ENCODE results near the gene OR2B2. TPM values are rescaled to one million over a fixed set of nuclear protein-coding genes. Genes with fewer than 3 reads are reported as not detected.
A peak's percentile ranks its signal among the peaks of the same experiment; 100 is the strongest.

Gene OR2B2
- total and polyA plus RNA-seq, 2 of the 4 experiments (the other 2 are of a cell fraction), result not detected

DNA sequence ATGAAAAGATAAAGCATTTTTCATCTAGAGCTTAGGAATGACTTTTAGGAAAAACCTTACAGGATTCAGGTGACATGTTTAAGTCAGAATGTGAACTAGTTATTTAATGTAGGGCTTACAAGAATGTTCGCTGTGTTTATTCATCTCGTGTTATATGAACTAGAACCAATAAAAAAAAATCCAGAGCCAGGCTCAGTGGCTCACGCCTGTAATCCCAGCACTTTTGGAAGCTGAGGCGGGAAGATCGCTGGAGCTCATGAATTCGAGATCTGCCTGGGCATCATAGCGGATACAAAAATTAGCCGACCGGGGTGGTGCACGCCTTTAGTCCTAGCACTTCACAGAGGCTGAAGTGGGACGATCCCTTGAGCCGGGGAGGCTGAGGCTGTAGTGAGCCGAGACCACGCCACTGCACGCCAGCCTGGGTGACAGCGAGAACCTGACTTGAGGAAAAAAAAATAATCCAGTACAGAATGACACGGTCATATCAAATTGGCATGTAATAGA is 46.3 kb downstream of the OR2B2 start:
- no peak; the same call in 1 of the 2 replicates for ATAC-seq (ENCODE audit: low read depth)
- POLR2A ChIA-PET (ENCODE audit: unreplicated experiment), result interaction anchor here (0.8 to 4.2 kb wide), 4 partner anchors 17 to 719 kb away, joined by 4 to 61 read pairs (median 4); a partner anchor contains a TSS

More for the DNA sequence above, 46.3 kb downstream of the OR2B2 start:
- in situ Hi-C loops (cut with MboI; ENCODE audit: low sequenced_read_pairs) (loop anchor here (5.0 kb wide), 1 partner anchor 34 kb away; a partner anchor contains a TSS), intact Hi-C loops (cut with micrococcal nuclease) (loop anchor here (1.0 kb wide), 1 partner anchor 27 kb away; no protein-coding TSS in a partner anchor), dilution Hi-C loops (cut with HindIII; ENCODE audit: low sequenced_read_pairs, unreplicated experiment) (no loop called here)
- Histone ChIP-seq H4K5ac (ENCODE audit: low read depth, low read length) (no peak overlapping the region), H3K9ac (ENCODE audit: low read depth, low read length) (peak overlapping the region; percentile 87), H3K56ac (ENCODE audit: extremely low read depth, insufficient read depth, low read length) (peak overlapping the region; percentile 64; the same call in 1 of the 2 replicates), H3K4me1 (ENCODE audit: control insufficient read depth, insufficient read depth, low read length) (peaks cover 9% of the 10 kb centered on the region), H2BK15ac (ENCODE audit: low read depth, low read length) (no peak overlapping the region), H3K9me3 (ENCODE audit: control insufficient read depth, insufficient read depth, low read length) (no peaks in the 10 kb centered on the region), H3K4me2 (ENCODE audit: low read depth, low read length) (peak overlapping the region; percentile 100), H2BK5ac (ENCODE audit: low read depth, low read length, poor library complexity, severe bottlenecking) (peak overlapping the region; percentile 47), H2BK120ac (ENCODE audit: low read depth, low read length) (no peak overlapping the region), H3K9me1 (ENCODE audit: insufficient read depth, low read length) (peaks cover 4% of the 10 kb centered on the region; the same call in 1 of the 2 replicates), H2AFZ (replicated peaks; ENCODE audit: low read length, poor library complexity) (peak overlapping the region; percentile 85), H3K23ac (ENCODE audit: low read depth, low read length) (peak overlapping the region; percentile 18; the same call in 1 of the 2 replicates), H3K14ac (replicated peaks; ENCODE audit: low read depth, low read length) (no peak overlapping the region), H2AK5ac (ENCODE audit: low read depth, low read length) (no peak overlapping the region; the same call in 1 of the 2 replicates), H4K20me1 (ENCODE audit: insufficient read depth, low read length) (no peaks in the 10 kb centered on the region), H3K18ac (ENCODE audit: low read depth, low read length) (no peak overlapping the region), H2AK9ac (replicated peaks; ENCODE audit: low read depth, low read length, poor library complexity) (no peak overlapping the region), H4K8ac (ENCODE audit: low read depth in 2 of 2, low read length in 2 of 2) (no peak overlapping the region), H3K4ac (ENCODE audit: low read depth, low read length) (no peak overlapping the region), H3K79me1 (ENCODE audit: low read depth in 1 of 2, low read length in 2 of 2) (peaks cover 0 to 5% of the 10 kb centered on the region in 2 experiments; a peak in 1 of 4 replicates), H3K27me3 (ENCODE audit: control insufficient read depth, insufficient read depth, low read length) (no peaks in the 10 kb centered on the region), H3K36me3 (ENCODE audit: control insufficient read depth, insufficient read depth, low read length) (no peaks in the 10 kb centered on the region), H2BK20ac (ENCODE audit: low read depth, low read length) (no peak overlapping the region), H3K27ac (ENCODE audit: insufficient read depth, low read length) (peak overlapping the region; percentile 62), H3K4me3 (ENCODE audit: insufficient read depth, low read depth, low read length) (peak overlapping the region; percentile 76), H4K91ac (ENCODE audit: insufficient read depth, low read depth, low read length) (no peak overlapping the region)
- peak; percentile 21; the same call in 1 of the 2 replicates for TF ChIP-seq POLR2A (IDR thresholded peaks at IDR 0.05; ENCODE audit: low read depth, low read length)
- TF ChIP-seq BHLHE40 (IDR thresholded peaks at IDR 0.05; ENCODE audit: low read depth, low read length), result no peak
- BruUV-seq (replicated peaks), result no TSS peak
- CTCF ChIA-PET, result interaction anchor here (0.6 to 0.7 kb wide), 3 partner anchors 28 to 1580 kb away, joined by 3 to 9 read pairs (median 3); a partner anchor contains a TSS
- WGBS, 2 experiments (ENCODE audit: extremely low coverage in 2 of 2, insufficient read length in 1 of 2), result 3% methylated on average over 6 of the region's 17 CpGs; no CpG with 5 or more reads in 1 of the 2 experiments
- DNase-seq, result no peak

Data from IMR-90 (cell line).